ENCODE measurements around the gene ANKRD39. TPM values are rescaled to one million over a fixed set of nuclear protein-coding genes. Genes with fewer than 3 reads are reported as not detected.

ANKRD39 gene
- total and polyA plus RNA-seq, 4 donors: 7.4 to 16.9 (median 15.6) TPM

DNA sequence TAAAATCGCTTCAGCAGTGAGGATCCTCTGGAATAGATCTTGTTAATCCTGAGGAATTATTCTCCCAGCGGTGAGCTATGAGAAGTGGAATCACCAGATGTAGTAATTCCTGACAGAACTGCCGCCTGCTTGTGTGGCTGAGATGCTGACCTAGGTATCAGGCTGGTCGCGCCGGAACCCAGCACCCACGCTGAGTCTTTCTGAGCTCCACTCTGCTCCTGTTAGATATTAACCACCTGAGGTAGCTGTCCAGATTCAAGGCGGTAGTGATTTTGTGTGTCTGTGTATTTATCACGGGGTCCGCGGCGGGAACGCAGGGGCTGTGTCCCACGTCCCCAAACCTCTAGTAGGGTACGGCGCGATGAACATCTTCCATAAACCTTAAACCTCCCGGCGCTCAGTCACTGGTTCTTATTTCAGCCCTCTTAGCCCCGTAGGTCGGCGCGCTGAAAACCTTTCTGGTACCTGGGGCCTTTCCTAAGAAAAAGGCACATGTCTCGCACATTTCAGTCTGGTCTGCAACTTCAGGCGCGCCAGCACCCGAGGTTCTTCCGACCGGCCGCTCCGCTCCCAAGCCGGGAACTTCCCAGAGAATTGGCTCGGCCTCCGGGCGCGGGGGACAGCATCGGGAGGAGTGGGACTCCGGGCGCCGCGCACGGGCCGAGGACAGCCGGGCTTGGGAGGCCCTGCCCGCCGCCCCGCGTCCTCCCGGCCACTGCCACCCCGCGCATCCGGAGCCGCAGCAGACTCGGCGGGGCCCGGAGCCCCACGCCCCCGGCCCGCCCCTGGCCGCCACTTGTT is 42.3 kb downstream of the ANKRD39 start:
- peak in 1 of 3 donors; percentile 21 for DNase-seq
- ATAC-seq (ENCODE audit: insufficient read depth, low FRiP score): no peak
- TF ChIP-seq, protein P1, sequence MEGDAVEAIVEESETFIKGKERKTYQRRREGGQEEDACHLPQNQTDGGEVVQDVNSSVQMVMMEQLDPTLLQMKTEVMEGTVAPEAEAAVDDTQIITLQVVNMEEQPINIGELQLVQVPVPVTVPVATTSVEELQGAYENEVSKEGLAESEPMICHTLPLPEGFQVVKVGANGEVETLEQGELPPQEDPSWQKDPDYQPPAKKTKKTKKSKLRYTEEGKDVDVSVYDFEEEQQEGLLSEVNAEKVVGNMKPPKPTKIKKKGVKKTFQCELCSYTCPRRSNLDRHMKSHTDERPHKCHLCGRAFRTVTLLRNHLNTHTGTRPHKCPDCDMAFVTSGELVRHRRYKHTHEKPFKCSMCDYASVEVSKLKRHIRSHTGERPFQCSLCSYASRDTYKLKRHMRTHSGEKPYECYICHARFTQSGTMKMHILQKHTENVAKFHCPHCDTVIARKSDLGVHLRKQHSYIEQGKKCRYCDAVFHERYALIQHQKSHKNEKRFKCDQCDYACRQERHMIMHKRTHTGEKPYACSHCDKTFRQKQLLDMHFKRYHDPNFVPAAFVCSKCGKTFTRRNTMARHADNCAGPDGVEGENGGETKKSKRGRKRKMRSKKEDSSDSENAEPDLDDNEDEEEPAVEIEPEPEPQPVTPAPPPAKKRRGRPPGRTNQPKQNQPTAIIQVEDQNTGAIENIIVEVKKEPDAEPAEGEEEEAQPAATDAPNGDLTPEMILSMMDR (IDR thresholded peaks at IDR 0.05; ENCODE audit: control extremely low read depth, extremely low read depth): no peak
- Histone ChIP-seq H3K9ac (ENCODE audit: insufficient read depth in 1 of 2, low read length in 2 of 2) (peak overlapping the region in 1 of 2 donors; percentile 0), H3K4me1 (ENCODE audit: control insufficient read depth in 5 of 5, insufficient read depth in 5 of 5, low read length in 5 of 5) (peaks cover 10 to 38% (median 22%) of the 10 kb centered on the region in 5 donors), H3K9me3 (ENCODE audit: control insufficient read depth in 4 of 4, insufficient read depth in 3 of 4, low read length in 3 of 4) (no peaks in the 10 kb centered on the region), H3K4me3 (peak overlapping the region; percentile 65), H3K27ac (ENCODE audit: low read depth in 1 of 2, low read length in 1 of 2) (peak overlapping the region; percentile 85 to 91), H3K36me3 (ENCODE audit: control insufficient read depth in 4 of 4, insufficient read depth in 4 of 4, low read length in 4 of 4) (peaks cover 0 to 17% (median 4%) of the 10 kb centered on the region in 4 donors), H3K27me3 (ENCODE audit: control insufficient read depth in 3 of 3, insufficient read depth in 3 of 3, low read length in 2 of 3) (no peaks in the 10 kb centered on the region)
- WGBS, 2 donors: 1% methylated on average over 55 to 60 of the region's 60 CpGs

DNA sequence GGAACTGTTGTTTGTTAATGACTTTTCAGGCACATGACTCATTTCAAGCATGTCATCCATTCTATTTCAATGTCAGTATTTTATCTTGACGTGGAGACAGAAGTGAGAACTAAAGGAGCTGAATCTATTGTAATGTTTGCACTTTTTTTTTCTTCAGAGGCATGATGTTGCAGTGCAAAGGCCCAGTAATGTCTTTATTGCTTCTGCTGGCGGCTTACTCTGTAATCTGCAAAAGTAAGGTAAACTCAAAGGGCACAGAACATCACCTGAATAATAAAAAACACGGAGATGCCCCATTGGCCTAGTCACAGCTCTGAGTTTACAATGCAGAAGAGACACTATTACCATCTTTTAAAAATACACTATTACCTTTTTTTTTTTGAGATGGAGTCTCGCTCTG is 44.2 kb downstream of the ANKRD39 start:
- H3K9ac ChIP-seq (ENCODE audit: insufficient read depth in 1 of 2, low read length in 2 of 2): no peak overlapping the region
- H3K4me1 ChIP-seq (ENCODE audit: control insufficient read depth in 5 of 5, insufficient read depth in 5 of 5, low read length in 5 of 5): peaks cover 7 to 24% (median 19%) of the 10 kb centered on the region in 5 donors
- ATAC-seq (ENCODE audit: insufficient read depth, low FRiP score) (no peak), DNase-seq (no peak)
- H3K27ac ChIP-seq (ENCODE audit: low read depth in 1 of 2, low read length in 1 of 2): no peak overlapping the region
- TF ChIP-seq, protein P1 (IDR thresholded peaks at IDR 0.05; ENCODE audit: control extremely low read depth, extremely low read depth): no peak
- no peaks in the 10 kb centered on the region for H3K27me3 ChIP-seq (ENCODE audit: control insufficient read depth in 3 of 3, insufficient read depth in 3 of 3, low read length in 2 of 3)
- peaks cover 0 to 16% (median 11%) of the 10 kb centered on the region in 4 donors for H3K36me3 ChIP-seq (ENCODE audit: control insufficient read depth in 4 of 4, insufficient read depth in 4 of 4, low read length in 4 of 4)
- WGBS, 2 donors: 94 to 96% methylated on average over 4 of the region's 4 CpGs
- no peak overlapping the region for H3K4me3 ChIP-seq
- no peaks in the 10 kb centered on the region for H3K9me3 ChIP-seq (ENCODE audit: control insufficient read depth in 4 of 4, insufficient read depth in 3 of 4, low read length in 3 of 4)

DNA sequence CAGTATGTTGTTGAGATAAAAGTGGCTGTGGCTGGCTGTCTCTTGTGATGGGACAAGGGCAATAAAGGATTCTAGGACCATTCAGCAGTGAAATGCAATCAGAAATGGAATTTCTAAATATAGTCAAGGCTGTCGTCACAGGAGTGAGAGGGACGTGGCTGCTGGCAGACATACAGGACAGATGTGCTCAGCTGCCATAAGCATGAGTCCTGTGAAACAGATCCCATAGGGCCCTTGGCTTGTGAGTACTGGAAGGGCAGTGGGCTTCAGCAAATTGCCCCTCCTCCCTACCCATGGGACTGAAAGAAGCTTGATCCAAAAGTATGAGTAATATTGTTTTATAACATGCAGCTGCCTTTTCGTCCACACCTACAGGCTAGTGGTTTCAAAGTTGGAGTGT is 45.9 kb downstream of the ANKRD39 start:
- DNase-seq (peak; percentile 71 to 85 (median 81)), ATAC-seq (ENCODE audit: insufficient read depth, low FRiP score) (no peak)
- 52 to 54% methylated on average over 3 of the region's 3 CpGs for WGBS, 2 donors
- TF ChIP-seq, protein P1 (IDR thresholded peaks at IDR 0.05; ENCODE audit: control extremely low read depth, extremely low read depth): no peak
- Histone ChIP-seq H3K9me3 (ENCODE audit: control insufficient read depth in 4 of 4, insufficient read depth in 3 of 4, low read length in 3 of 4) (no peaks in the 10 kb centered on the region), H3K4me3 (no peak overlapping the region), H3K36me3 (ENCODE audit: control insufficient read depth in 4 of 4, insufficient read depth in 4 of 4, low read length in 4 of 4) (peaks cover 0 to 12% (median 9%) of the 10 kb centered on the region in 4 donors), H3K9ac (ENCODE audit: insufficient read depth in 1 of 2, low read length in 2 of 2) (no peak overlapping the region), H3K27me3 (ENCODE audit: control insufficient read depth in 3 of 3, insufficient read depth in 3 of 3, low read length in 2 of 3) (no peaks in the 10 kb centered on the region), H3K27ac (ENCODE audit: low read depth in 1 of 2, low read length in 1 of 2) (peak overlapping the region in 1 of 2 donors; percentile 70), H3K4me1 (ENCODE audit: control insufficient read depth in 5 of 5, insufficient read depth in 5 of 5, low read length in 5 of 5) (peaks cover 3 to 13% (median 8%) of the 10 kb centered on the region in 5 donors)

Data from lung (tissue), 12 donors.